NB4 (cell line): ENCODE results near the gene PPP2R2D.

Source experiments
- CTCF ChIP-seq: IDR thresholded peaks from one replicate; pipeline ENCODE4 v1.5.1; 2012; ENCODE audit warnings: low read depth, low read length
- MAX ChIP-seq: IDR thresholded peaks from 2 replicates; pipeline ENCODE4 v1.6.1; 2011; ENCODE audit warnings: low read depth, low read length
- POLR2A ChIP-seq: IDR thresholded peaks from 2 replicates; pipeline ENCODE4 v1.6.1; 2011; ENCODE audit warnings: mild to moderate bottlenecking; ENCODE audit not compliant: insufficient read length; ENCODE audit errors: extremely low read depth

- TF ChIP-seq CTCF (no peak), POLR2A (no peak), MAX (no peak)
Observed at GRCh38 chr10:131930150-131930549, 29.3 kb downstream of the PPP2R2D start.
